HepG2 (cell line): Measurements from ENCODE around the gene SLAMF9. TPM values are rescaled to one million over a fixed set of nuclear protein-coding genes. Genes with fewer than 3 reads are reported as not detected.
A peak's percentile ranks its signal among the peaks of the same experiment; 100 is the strongest.

Experiments
- AFF4 ChIP-seq: sonication (generic); formaldehyde crosslinking; IDR thresholded peaks from 2 replicates; pipeline ENCODE4 v1.4.0; 2020; ENCODE audit warnings: missing genetic modification reagents
- BCL6 ChIP-seq: IDR thresholded peaks from 2 replicates; pipeline ENCODE4 v1.6.1; 2016; ENCODE audit warnings: missing genetic modification reagents, missing compliant biosample characterization
- EHMT2 ChIP-seq: fragments of 200-600 bp; sonication (generic); IDR thresholded peaks from 2 replicates; pipeline ENCODE4 v1.7.0; 2017; ENCODE audit warnings: antibody characterized with exemption, low read depth, low read length, borderline replicate concordance
- EP300 ChIP-seq, 3 experiments: sonication (generic) in 1 of 3; formaldehyde crosslinking in 1 of 3; IDR thresholded peaks; 2 replicates each; pipeline versions ENCODE4 v1.5.1 to v1.6.1; 2011 to 2020; ENCODE audit warnings: low read depth in 2 of 3, low read length in 2 of 3, borderline replicate concordance in 1 of 3, improper control_type of control experiment in 1 of 3, mild to moderate bottlenecking in 1 of 3, missing genetic modification reagents in 1 of 3, moderate library complexity in 1 of 3
- FOXP1 ChIP-seq, 2 experiments: fragments of 450-650 bp in 1 of 2; IDR thresholded peaks; 2 replicates each; pipeline ENCODE4 v1.6.1; 2017 to 2018; ENCODE audit warnings: antibody characterized with exemption in 1 of 2
- GRHL1 ChIP-seq: sonication (generic); formaldehyde crosslinking; conservative IDR thresholded peaks from 2 replicates; pipeline ENCODE4 v1.8.0; 2022; ENCODE audit warnings: missing genetic modification reagents
- IRF9 ChIP-seq: sonication (generic); formaldehyde crosslinking; IDR thresholded peaks from 2 replicates; pipeline ENCODE4 v1.8.0; 2022; ENCODE audit warnings: missing genetic modification reagents, mild to moderate bottlenecking, borderline replicate concordance
- KLF16 ChIP-seq, 2 experiments: sonication (generic) in 1 of 2; formaldehyde crosslinking in 1 of 2; IDR thresholded peaks; 2 replicates each; pipeline versions ENCODE4 v1.6.1 to v1.8.0; 2016 to 2023; ENCODE audit warnings: missing genetic modification reagents in 2 of 2, missing compliant biosample characterization in 1 of 2
- MIER3 ChIP-seq: IDR thresholded peaks from 2 replicates; pipeline ENCODE4 v1.6.1; 2016; ENCODE audit warnings: missing compliant biosample characterization, borderline replicate concordance
- PATZ1 ChIP-seq: sonication (generic); formaldehyde crosslinking; IDR thresholded peaks from 2 replicates; pipeline ENCODE4 v1.4.0; 2020; ENCODE audit warnings: missing genetic modification reagents
- RARA ChIP-seq: IDR thresholded peaks from 2 replicates; pipeline ENCODE4 v1.6.1; 2016; ENCODE audit warnings: missing genetic modification reagents, missing compliant biosample characterization
- polyA plus RNA-seq, 8 experiments: library from polyadenylated mRNA; depleted of rRNA in 3 of 8; stranded (reverse) in 7 of 8; unstranded in 1 of 8; fragments of >200 nt; fragmentation: Illumina TruSeq in 4 of 8; extraction: Trizol in 4 of 8; gene quantifications; 2 replicates each; pipeline versions ENCODE4 v1.2.1 to v1.2.3, GENCODE V29; 2011 to 2016; ENCODE audit warnings: low read depth in 4 of 8, missing spikeins in 1 of 8, mixed read lengths in 1 of 8; ENCODE audit not compliant: insufficient read depth in 1 of 8
- total RNA-seq, 5 experiments: library from RNA; depleted of rRNA; stranded (reverse); fragments of >200 nt; fragmentation: Illumina TruSeq; extraction: Trizol; gene quantifications; 2 replicates each; pipeline ENCODE4 v1.2.3, GENCODE V29; 2016; ENCODE audit warnings: low read depth in 1 of 5
- TF ChIP-seq, protein P1 (sequence below): sonication (generic); formaldehyde crosslinking; IDR thresholded peaks from 2 replicates; pipeline ENCODE4 v1.8.1; 2023; ENCODE audit warnings: mild to moderate bottlenecking, missing genetic modification reagents, borderline replicate concordance
- TF ChIP-seq, protein P2 (sequence below): sonication (generic); formaldehyde crosslinking; conservative IDR thresholded peaks from 2 replicates; pipeline ENCODE4 v1.4.0; 2020; ENCODE audit warnings: missing genetic modification reagents
- TF ChIP-seq, protein P3 (sequence below): sonication (generic); formaldehyde crosslinking; IDR thresholded peaks from 2 replicates; pipeline ENCODE4 v1.8.1; 2023; ENCODE audit warnings: mild to moderate bottlenecking, moderate library complexity, missing genetic modification reagents

The SLAMF9 gene
- total and polyA plus RNA-seq, 2 of the 13 experiments (the other 11 are each of a cell fraction or from before 2014, with no cell fraction given): 0.82 TPM; not detected in 1

GRCh38 chr1:159923203-159924024 is 30.6 kb downstream of the SLAMF9 start (continued):
- TF ChIP-seq KLF16 (CRISPR knock-in tag; IDR thresholded peaks at IDR 0.05): no peak
- no peak for TF ChIP-seq GRHL1 (CRISPR knock-in tag)
- TF ChIP-seq EP300 (IDR thresholded peaks at IDR 0.05; ENCODE audit: low read depth in 2 of 2, low read length in 2 of 2): no peak; a peak in 1 of 4 replicates
- no peak for TF ChIP-seq EP300 (CRISPR knock-in tag; IDR thresholded peaks at IDR 0.05; ENCODE audit: borderline replicate concordance)
- TF ChIP-seq, protein P1, sequence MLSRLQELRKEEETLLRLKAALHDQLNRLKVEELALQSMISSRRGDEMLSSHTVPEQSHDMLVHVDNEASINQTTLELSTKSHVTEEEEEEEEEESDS (CRISPR knock-in tag): no peak
- TF ChIP-seq FOXP1 (IDR thresholded peaks at IDR 0.05): peak; percentile 38; the same call in 1 of the 2 replicates
- TF ChIP-seq FOXP1 (CRISPR knock-in tag; IDR thresholded peaks at IDR 0.05): peak; percentile 81
- TF ChIP-seq IRF9 (CRISPR knock-in tag): no peak
- TF ChIP-seq RARA (CRISPR knock-in tag): no peak
- no peak for TF ChIP-seq AFF4 (CRISPR knock-in tag)
- TF ChIP-seq EHMT2: no peak
- TF ChIP-seq MIER3 (CRISPR knock-in tag): no peak
- no peak for TF ChIP-seq BCL6 (CRISPR knock-in tag)
- TF ChIP-seq, protein P2, sequence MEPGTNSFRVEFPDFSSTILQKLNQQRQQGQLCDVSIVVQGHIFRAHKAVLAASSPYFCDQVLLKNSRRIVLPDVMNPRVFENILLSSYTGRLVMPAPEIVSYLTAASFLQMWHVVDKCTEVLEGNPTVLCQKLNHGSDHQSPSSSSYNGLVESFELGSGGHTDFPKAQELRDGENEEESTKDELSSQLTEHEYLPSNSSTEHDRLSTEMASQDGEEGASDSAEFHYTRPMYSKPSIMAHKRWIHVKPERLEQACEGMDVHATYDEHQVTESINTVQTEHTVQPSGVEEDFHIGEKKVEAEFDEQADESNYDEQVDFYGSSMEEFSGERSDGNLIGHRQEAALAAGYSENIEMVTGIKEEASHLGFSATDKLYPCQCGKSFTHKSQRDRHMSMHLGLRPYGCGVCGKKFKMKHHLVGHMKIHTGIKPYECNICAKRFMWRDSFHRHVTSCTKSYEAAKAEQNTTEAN (CRISPR knock-in tag): no peak
- peak; percentile 91 for TF ChIP-seq PATZ1 (CRISPR knock-in tag)
- TF ChIP-seq, protein P3, sequence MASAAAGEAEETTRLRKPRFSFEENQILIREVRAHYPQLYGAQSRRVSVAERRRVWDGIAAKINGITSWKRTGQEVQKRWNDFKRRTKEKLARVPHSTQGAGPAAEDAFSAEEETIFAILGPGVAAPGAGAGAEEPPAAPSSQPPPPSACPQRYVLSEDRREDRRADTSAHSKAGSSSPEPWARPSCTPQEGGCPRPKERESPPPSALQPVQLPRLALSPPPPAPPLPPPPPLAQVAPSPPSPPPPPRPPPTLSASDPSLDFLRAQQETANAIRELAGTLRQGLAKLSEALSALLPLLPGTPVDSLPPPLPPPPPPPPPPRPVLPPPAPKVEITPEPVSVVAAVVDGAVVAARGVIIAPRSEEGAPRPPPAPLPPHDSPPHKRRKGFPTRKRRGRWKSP (CRISPR knock-in tag): no peak
